Glutamatergic neuron (in vitro differentiated cells): ENCODE data around the gene SMARCD3. TPM values are rescaled to one million over a fixed set of nuclear protein-coding genes. Genes with fewer than 3 reads are reported as not detected.

Source experiments
- DNase-seq: peaks from one replicate; pipeline ENCODE4 v3.0.0; 2022
- H3K27ac Mint-ChIP-seq: one replicate; pipeline ENCODE4 v1.8.0; 2020; ENCODE audit warnings: mild to moderate bottlenecking, mixed read lengths, inconsistent platforms; ENCODE audit not compliant: unreplicated experiment
- H3K27me3 Mint-ChIP-seq: one replicate; pipeline ENCODE4 v1.8.0; 2020; ENCODE audit warnings: mild to moderate bottlenecking, moderate library complexity, mixed read lengths, inconsistent platforms; ENCODE audit not compliant: unreplicated experiment
- H3K36me3 Mint-ChIP-seq: one replicate; pipeline ENCODE4 v1.8.0; 2020; ENCODE audit warnings: mild to moderate bottlenecking, mixed read lengths, inconsistent platforms; ENCODE audit not compliant: unreplicated experiment
- H3K4me1 Mint-ChIP-seq: one replicate; pipeline ENCODE4 v1.8.0; 2020; ENCODE audit warnings: mild to moderate bottlenecking, low read depth, mixed read lengths, inconsistent platforms; ENCODE audit not compliant: unreplicated experiment
- H3K4me3 Mint-ChIP-seq: one replicate; pipeline ENCODE4 v1.8.0; 2020; ENCODE audit warnings: mild to moderate bottlenecking, mixed read lengths, inconsistent platforms; ENCODE audit not compliant: unreplicated experiment
- H3K9me3 Mint-ChIP-seq: one replicate; pipeline ENCODE4 v1.8.0; 2020; ENCODE audit warnings: mild to moderate bottlenecking, moderate library complexity, mixed read lengths, inconsistent platforms; ENCODE audit not compliant: unreplicated experiment
- CTCF ChIP-seq: fragments of 200-600 bp; sonication (generic); IDR thresholded peaks from one replicate; pipeline ENCODE4 v1.5.0; 2021; ENCODE audit not compliant: partially characterized antibody, unreplicated experiment
- total RNA-seq: library from RNA; stranded (reverse); fragmentation: NEBNext Ultra II Directional; extraction: Animal tissue kit (Norgen Biotek cat#: 25700); gene quantifications from one replicate; pipeline ENCODE4 v1.2.1, GENCODE V29; 2021; ENCODE audit not compliant: unreplicated experiment

The SMARCD3 gene
- total RNA-seq, 1 donor from 2014 or later, result 5.1 TPM

GRCh38 chr7:151204383-151205032 is 44.0 kb downstream of the SMARCD3 start:
- Mint-ChIP-seq H3K27me3 (peaks cover 9% of the 10 kb centered on the region), H3K4me3 (no peak overlapping the region), H3K9me3 (peaks cover 4% of the 10 kb centered on the region), H3K27ac (no peak overlapping the region), H3K4me1 (peaks cover 2% of the 10 kb centered on the region), H3K36me3 (no peaks in the 10 kb centered on the region)
- TF ChIP-seq CTCF, result no peak
- no peak for DNase-seq

- Mint-ChIP-seq H3K27ac (no peak overlapping the region), H3K4me3 (no peak overlapping the region), H3K27me3 (peaks cover 8% of the 10 kb centered on the region), H3K36me3 (no peaks in the 10 kb centered on the region), H3K9me3 (peaks cover 6% of the 10 kb centered on the region), H3K4me1 (peaks cover 2% of the 10 kb centered on the region)
- no peak for TF ChIP-seq CTCF
- no peak for DNase-seq
Observed at GRCh38 chr7:151202836-151203235, 45.7 kb downstream of the SMARCD3 start.

- peaks cover 6% of the 10 kb centered on the region for H3K9me3 Mint-ChIP-seq
- peaks cover 8% of the 10 kb centered on the region for H3K27me3 Mint-ChIP-seq
- no peaks in the 10 kb centered on the region for H3K36me3 Mint-ChIP-seq
- no peak for DNase-seq
- no peak overlapping the region for H3K4me3 Mint-ChIP-seq
- TF ChIP-seq CTCF, result no peak
- H3K4me1 Mint-ChIP-seq, result peaks cover 2% of the 10 kb centered on the region
- no peak overlapping the region for H3K27ac Mint-ChIP-seq
Observed at GRCh38 chr7:151201751-151202150, 46.7 kb downstream of the SMARCD3 start.

DNA sequence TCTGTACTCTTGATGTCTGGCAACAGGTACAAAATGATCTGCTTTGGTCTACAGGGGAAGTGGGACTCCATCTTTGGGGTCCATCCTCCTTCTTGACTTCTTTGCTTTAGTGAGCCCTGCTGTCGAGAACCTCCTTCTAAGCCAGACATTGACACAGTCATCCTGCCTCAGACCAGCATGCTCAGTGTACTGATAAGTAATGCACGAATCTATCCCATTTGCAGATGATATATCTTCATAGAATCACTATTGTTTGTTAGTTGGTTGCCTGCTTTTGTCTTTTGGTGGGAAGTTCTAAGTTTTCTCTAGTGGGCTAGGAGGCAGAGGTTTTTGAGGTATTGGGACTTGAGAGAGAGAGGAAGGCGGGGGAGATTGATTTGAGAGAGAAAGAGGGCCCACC is 47.1 kb downstream of the SMARCD3 start:
- Mint-ChIP-seq H3K4me3 (peak overlapping the region; percentile 17), H3K36me3 (no peaks in the 10 kb centered on the region), H3K9me3 (peaks cover 6% of the 10 kb centered on the region), H3K4me1 (peaks cover 2% of the 10 kb centered on the region), H3K27me3 (peaks cover 8% of the 10 kb centered on the region), H3K27ac (no peak overlapping the region)
- DNase-seq, result no peak
- TF ChIP-seq CTCF, result no peak

DNA sequence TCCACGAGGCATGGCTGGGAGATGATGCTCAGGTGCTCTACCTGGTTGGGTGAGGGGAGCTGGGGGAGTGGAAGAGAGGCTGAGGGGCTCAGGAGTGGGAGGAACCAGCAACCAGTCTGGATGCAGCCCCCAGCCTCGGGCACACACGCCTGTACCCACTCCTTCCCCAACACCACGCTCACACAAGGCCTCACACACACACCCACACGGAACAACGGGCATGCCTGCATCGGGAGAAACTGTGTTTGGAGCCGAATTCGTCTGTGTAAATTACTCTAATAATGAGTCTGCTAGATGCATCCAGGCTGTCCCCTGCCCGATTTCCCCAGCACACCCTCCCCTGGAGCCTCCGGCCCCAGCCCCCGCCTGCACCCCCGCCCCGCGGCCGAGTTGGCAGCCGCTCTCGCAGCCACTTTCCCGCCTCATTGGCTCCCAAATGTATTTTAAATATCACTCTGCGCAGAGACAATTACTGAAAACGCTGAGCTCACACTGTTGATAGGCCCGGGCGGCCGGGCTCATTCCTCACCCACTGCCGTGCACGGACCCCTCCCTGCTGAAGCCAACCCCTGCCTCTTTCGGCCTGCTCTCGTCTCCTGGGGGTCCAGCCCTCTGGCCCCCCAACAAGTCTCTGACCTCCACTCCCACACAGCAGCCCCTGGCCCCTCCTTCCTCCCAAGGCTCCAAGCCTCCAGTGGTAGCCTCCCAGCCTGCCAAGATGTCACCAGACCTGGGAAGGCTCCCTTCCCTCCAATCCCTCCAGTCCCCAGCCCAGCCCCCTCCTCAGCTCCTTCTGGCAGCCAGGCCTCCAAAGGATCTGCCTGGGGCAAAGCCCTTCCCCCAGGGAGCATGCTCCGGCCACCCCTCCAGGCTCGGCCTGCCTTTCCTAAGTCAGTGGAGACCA is 49.3 kb downstream of the SMARCD3 start:
- no peak for TF ChIP-seq CTCF
- Mint-ChIP-seq H3K9me3 (peaks cover 6% of the 10 kb centered on the region), H3K4me1 (peaks cover 2% of the 10 kb centered on the region), H3K27ac (peak overlapping the region; percentile 12), H3K36me3 (no peaks in the 10 kb centered on the region), H3K4me3 (no peak overlapping the region), H3K27me3 (peaks cover 11% of the 10 kb centered on the region)
- peak; percentile 63 for DNase-seq
